Measurements from ENCODE around the gene ANKRD44.
A peak's percentile ranks its signal among the peaks of the same experiment; 100 is the strongest.

The ANKRD44 gene

GRCh38 chr2:197286805-197287595 lies 23.6 kb downstream of the ANKRD44 start:
- DNase-seq, result peak; percentile 66 to 75

- DNase-seq, result no peak
Observed at GRCh38 chr2:197285361-197285760, 25.2 kb downstream of the ANKRD44 start.

GRCh38 chr2:197284956-197285355 lies 25.6 kb downstream of the ANKRD44 start:
- DNase-seq, result no peak

GRCh38 chr2:197281421-197281820 lies 29.2 kb downstream of the ANKRD44 start:
- DNase-seq, result no peak

- no peak for DNase-seq
Observed at GRCh38 chr2:197280015-197280702, 30.4 kb downstream of the ANKRD44 start.

- DNase-seq, result no peak
Observed at GRCh38 chr2:197278799-197279763, 31.5 kb downstream of the ANKRD44 start.

GRCh38 chr2:197277794-197278193 lies 32.8 kb downstream of the ANKRD44 start:
- DNase-seq, result no peak

- DNase-seq, result no peak
Observed at GRCh38 chr2:197276156-197276555, 34.4 kb downstream of the ANKRD44 start.

- no peak for DNase-seq
Observed at GRCh38 chr2:197274937-197275336, 35.6 kb downstream of the ANKRD44 start.

- no peak for DNase-seq
Observed at GRCh38 chr2:197274349-197274748, 36.2 kb downstream of the ANKRD44 start.

GRCh38 chr2:197273485-197273884 lies 37.1 kb downstream of the ANKRD44 start:
- DNase-seq, result no peak

GRCh38 chr2:197270601-197271000 lies 40.0 kb downstream of the ANKRD44 start:
- no peak for DNase-seq

GRCh38 chr2:197269815-197270214 lies 40.8 kb downstream of the ANKRD44 start:
- DNase-seq, result no peak

GRCh38 chr2:197268786-197269584 lies 41.6 kb downstream of the ANKRD44 start:
- DNase-seq, result peak in 1 of 2 donors; percentile 48

GRCh38 chr2:197266477-197266876 lies 44.1 kb downstream of the ANKRD44 start:
- peak in 1 of 2 donors; percentile 59 for DNase-seq

- DNase-seq, result no peak
Observed at GRCh38 chr2:197265924-197266323, 44.7 kb downstream of the ANKRD44 start.

GRCh38 chr2:197265036-197265435 lies 45.5 kb downstream of the ANKRD44 start:
- no peak for DNase-seq

GRCh38 chr2:197264332-197264731 lies 46.2 kb downstream of the ANKRD44 start:
- no peak for DNase-seq

GRCh38 chr2:197263077-197263476 lies 47.5 kb downstream of the ANKRD44 start:
- no peak for DNase-seq

- no peak for DNase-seq
Observed at GRCh38 chr2:197261808-197262226, 48.8 kb downstream of the ANKRD44 start.

GRCh38 chr2:197259470-197259999 lies 51.0 kb downstream of the ANKRD44 start:
- no peak for DNase-seq

- peak in 1 of 2 donors; percentile 67 for DNase-seq
Observed at GRCh38 chr2:197258580-197258979, 52.0 kb downstream of the ANKRD44 start.
